ENCODE data around the gene COX6B2.
"Not testable (repeated sequence)": the region's sequence is repeated elsewhere in the genome, so short reads cannot be mapped to it uniquely, and the experiment has no call there.

COX6B2 gene, protein sequence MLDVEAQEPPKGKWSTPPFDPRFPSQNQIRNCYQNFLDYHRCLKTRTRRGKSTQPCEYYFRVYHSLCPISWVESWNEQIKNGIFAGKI

DNA sequence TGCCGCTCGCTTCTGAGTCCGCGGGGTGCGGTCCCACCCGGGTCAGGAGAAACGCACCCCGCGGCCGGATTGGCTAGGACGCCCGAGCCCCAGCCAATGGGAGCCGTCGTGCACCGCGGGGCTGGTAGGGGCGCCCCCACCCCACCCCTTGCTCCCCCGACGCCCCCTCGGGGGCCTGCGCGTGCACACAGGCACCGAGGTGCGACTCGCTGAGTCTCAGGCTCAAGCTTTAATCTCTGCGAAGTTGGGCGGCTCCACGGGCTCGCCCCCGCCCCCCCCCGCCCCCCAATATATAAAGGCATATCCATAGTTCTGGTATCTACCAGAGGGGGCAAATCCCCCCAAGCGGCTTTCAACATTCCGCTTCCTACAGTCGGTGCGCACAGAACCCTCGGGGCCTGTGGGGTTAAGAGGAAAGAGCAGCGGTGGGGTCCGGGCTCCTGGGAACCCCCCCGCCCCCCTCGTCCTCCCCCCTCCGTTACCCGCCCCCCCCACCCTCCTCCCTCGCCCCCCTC is at the start of gene COX6B2:
TSS of gene COX6B2 (minus strand) at position 22 of the 515 bp plus-strand sequence. CDS start 198 bp downstream, outside the sequence.
- no peak for DNase-seq (ENCODE audit: low read depth)

DNA sequence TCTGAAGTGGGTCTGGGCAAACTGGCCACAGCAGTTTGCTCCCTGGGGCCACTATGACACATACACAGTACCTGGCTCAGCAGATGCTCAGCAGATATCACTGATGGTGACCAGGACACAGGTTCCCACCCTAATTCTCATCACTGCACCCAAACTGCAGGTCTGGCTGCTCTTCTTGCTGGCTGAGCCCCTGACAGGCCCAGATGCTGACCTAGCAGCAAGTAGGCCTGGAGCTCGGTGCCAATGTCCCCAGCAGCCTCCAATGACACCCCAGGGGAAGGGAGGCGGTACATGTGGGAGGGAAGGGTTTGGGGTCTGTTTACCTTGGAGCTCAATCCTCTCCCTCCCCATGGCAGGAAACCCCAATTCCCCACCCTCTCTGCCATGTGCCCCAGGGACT is 48.0 kb upstream of the COX6B2 start:
- DNase-seq (ENCODE audit: low read depth), result no peak

DNA sequence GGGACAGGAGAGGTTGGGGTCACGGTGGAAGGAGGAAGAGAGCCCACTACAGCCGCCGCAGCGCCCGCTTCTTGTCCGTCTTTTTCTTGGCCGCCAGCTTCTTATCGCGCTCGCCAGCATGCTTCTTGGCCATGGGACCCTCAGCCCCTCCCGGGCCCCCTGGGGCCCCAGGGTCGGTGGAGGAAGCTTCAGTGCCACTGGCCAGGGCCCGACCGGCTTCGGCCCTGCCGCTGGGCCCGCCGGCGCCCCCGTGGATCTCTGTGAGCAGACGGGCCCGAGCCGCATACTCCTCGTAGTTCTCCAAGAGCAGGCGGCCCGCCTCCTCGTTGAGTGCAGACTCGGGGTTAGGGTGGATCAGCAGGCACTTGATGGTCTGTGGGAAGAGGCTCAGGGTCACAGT is 46.9 kb upstream of the COX6B2 start:
- DNase-seq (ENCODE audit: low read depth), result not testable (repeated sequence)

DNA sequence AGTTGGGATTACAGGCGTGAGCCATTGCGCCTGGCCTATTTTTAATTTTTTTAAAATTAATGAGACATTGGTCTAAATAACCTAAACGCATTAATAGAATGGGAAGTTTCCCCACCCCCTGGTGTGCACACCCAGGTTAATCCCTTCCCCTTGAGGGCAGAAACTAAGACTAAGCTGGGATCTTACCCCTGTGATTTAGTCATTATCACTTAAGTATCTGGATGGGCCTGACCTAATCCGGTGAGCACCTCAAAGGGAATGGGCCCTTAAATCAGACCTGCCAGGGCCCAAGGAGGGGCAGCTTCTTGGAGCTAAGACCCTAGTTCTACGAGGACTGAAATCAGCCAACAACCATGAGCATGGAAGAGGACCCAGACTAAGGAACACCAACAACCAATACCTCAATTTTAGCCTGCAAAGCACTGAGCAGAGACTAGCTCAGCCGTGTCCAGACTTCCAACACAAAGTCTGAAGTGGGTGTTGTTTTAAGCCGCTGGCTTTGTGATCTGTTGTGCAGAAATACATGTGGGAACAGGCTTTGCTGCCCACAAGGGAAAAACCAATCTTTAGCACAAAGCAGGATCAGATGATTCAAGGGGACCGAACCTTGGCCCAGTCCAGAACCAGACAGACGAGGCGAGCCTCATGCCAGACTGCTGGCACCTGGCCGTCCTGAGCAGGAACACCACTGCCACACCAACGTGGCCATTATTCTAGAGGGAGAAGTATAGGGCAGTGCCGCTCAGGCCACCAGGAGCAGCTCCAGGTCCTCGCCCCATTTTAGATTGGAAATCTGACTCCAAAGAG is 46.0 kb upstream of the COX6B2 start:
- DNase-seq (ENCODE audit: low read depth), result no peak

DNA sequence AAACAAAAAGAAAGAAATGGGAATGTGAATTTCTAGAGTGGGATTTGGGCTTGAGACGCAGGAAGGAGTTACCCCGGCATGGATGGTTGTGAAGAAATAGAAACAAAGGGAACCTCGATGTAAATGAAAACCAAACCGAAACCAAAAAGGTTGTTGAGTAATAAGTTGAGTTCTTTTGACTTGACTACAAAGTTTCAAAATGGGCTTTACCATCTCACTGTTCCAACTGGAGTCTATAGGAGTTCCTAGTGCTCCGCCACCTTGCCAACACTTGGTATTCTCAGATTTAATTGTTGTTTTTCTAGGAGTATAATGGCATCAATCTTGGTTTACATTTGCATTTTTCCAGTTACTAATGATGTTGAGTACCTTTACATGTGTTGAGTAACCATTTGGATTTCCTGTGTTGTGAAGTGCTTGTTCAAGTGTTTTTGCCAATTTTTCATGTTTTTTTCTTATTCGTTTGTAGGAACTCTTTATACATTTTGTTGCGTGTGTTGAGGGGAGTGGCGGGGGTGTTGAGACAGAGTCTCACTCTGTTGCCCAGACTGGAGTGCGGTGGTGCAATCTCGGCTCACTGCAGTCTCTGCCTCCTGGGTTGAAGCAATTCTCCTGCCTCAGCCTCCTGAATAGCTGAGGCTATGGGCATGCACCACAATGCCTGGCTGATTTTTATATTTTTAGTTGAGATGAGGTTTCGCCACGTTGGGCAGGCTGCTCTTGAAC is 43.8 kb upstream of the COX6B2 start:
- DNase-seq (ENCODE audit: low read depth), result no peak

DNA sequence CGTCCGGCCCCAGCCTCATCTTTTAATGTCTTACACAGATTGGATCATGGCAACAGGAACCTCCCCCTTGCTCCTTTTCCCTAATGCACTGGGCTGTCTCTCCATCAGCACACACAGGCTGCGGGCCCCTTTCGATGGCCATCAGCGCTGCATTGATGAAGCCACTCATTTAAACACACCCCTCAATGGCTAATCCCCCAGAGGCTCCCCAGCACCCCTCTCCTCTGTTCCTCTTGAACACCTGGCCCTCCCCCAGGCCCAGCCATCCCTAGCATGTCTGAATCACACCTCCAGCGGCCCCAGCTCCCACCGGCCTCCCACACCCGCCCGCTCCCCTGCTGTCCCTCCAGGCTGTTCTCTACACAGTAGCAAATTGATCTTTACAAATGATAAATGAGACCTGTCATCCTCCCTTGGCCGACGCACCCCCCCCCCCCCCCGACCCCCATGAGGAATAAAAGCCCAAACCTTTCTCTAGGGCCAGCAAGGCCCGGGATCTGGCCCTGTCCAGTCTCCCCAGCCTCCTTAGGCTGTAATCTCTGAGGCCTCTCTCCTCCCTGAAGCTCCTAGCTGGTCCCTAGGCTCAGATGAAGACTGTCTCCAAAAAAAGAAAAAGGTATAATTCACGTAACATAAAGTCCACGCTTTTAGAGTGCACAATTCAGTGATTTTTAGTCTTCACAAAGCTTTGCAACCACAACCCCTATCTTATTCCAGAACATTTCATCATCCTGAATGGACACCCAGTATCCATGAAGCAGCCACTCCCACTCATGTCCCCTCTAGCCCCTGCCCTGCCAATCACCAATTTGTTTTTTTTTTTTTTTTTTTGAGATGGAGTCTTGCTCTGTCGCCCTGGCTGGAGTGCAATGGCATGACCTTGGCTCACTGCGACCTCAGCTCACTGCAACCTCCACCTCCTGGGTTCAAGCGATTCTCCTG is 38.6 kb upstream of the COX6B2 start:
- no peak for DNase-seq (ENCODE audit: low read depth)

DNA sequence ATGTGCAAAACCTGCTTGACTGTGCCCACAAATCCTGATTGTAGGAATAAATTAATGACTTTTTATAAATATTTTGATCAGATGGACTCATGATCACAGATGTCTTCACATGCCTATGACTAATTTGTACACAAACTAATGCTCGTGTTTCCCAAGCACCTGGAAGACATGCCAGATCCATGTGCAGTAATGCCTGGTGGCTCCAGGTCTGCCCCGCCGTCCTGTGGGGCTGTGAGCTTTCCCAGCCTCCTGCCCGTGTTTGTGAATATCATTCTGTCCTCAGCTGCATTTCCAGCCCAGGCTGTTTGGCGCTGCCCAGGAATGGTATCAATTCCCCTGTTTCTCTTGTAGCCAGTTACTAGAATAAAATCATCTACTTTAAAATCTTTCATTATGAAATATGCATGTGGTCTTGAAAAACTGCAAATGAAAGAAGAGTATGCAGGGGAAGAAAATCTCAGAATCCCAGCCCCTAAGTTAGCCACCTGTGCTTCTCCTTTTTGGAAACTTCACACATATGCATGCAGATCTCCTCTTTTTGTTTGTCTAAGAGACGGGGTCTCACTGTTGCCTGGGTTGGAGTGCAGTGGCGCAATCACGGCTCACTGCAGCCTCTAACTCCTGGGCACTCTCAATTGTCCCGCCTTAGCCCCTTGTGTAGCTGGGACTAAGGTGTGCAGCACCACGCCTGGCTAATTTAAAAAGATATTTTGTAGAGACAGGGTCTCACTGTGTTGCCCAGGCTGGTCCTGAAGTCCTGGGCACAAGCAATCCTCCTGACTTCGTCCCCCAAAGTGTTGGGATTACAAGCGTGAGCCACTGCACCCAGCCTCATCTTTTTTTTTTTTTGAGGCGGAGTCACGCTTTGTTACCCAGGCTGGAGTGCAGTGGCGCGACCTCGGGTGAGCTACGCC is 37.4 kb upstream of the COX6B2 start:
- DNase-seq (ENCODE audit: low read depth), result no peak

DNA sequence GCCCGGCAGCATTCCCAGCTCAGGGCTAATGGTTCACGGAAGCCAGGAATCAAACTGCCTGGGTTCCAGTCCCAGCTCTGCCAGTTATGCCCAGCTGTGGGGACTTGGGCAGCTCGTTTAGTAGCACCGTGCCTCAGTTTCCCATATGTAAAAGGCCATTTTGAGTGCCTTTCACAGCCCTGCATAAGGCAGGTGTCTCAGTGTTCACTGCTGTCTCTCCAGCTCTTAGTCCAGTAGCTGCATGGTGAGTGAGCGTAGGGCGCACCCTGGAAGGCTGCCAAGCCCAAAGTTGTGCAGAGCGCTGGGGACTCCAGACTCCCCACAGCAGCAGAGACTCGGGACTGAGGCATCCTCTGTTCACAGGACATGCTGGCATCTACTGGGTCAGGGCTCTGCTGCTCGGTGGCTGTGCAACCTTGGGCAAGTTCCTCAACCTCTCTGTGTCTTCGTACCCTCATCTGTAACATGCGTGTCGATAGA is 36.7 kb upstream of the COX6B2 start:
- DNase-seq (ENCODE audit: low read depth), result no peak

DNA sequence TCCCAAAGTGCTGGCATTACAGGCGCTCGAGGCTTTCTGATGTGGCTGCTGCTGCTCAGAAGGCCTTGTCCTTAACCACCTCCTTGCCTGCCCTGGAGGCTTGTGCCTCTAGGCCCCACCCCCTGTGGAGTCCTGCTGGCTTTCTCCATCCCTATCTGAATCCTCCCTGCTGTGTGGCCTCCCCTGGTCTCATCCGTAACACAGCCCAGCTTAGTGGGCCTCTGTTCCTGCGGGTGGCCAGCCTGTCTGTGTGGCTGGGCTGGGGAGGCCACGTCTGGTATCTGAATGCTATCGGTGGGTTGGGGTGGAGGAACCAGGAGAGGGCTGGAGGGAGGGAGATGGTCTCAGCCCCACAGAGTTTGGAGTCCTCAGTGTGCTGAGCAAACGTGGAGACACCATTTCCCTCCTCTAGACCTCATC is 36.0 kb upstream of the COX6B2 start:
- no peak for DNase-seq (ENCODE audit: low read depth)

DNA sequence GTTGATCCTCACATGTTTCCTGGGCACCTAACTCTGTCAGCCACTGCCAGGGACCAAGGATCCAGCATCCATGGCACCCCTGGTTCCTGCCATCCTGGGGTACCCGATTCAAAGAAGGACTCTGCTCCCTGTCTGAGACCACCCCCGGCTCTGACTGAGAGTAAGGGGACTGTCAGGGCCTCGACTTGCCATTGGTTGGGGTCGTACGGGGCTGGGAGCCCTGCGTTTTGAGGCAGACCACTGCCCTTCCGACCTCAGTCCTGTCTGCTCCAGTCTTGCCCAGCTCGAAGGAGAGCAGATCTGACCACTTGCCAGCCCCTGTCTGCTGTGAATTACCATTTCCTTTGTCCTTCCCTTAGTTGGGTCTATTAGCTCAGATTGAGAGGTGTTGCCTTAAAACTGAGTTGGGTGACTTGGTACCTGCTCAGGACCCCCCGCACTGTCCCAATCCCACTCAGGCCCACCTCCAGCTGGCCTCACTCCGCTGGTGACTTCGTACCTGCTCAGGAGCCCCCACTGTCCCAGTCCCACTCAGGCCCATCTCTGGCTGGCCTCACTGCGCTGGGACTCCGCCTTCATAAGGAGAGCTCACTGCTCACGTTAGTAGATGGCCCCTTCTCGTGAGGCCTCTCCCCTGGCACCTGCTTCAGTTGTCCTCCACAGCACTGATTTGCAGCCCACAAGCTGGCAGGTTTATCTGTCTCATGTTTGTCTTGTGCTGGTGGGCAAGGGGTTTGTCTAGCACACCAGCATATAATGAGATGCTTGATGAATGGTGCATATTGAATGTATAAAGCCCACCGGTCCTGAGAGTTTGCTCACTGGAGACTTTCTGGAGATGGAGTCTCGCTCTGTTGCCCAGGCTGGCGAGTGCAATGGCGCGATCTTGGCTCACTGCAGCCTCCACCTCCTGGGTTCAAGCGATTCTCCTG is 35.1 kb upstream of the COX6B2 start:
- no peak for DNase-seq (ENCODE audit: low read depth)

DNA sequence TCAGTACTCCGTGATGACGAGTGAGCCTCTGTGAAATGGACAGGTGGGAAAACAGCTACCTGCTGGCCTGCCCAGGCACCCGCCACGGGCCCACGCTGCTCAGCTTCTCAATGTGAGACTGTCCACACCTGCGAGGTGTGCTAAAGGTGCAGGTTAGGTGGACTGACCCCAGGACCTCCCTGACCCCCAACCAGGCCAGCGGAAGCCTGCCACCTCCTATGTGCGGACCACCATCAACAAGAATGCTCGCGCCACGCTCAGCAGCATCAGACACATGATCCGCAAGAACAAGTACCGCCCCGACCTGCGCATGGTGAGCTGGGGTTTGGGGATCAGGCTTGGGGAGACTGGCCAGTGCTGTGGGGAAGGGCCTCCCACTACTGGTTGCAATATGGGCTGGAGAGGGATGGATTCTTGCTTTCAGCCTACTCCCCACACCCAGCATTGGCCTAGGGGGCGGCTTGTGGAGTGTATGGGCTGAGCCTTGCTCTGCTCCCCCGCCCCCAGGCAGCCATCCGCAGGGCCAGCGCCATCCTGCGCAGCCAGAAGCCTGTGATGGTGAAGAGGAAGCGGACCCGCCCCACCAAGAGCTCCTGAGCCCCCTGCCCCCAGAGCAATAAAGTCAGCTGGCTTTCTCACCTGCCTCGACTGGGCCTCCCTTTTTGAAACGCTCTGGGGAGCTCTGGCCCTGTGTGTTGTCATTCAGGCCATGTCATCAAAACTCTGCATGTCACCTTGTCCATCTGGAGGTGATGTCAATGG is 33.4 kb upstream of the COX6B2 start:
- DNase-seq (ENCODE audit: low read depth), result no peak

DNA sequence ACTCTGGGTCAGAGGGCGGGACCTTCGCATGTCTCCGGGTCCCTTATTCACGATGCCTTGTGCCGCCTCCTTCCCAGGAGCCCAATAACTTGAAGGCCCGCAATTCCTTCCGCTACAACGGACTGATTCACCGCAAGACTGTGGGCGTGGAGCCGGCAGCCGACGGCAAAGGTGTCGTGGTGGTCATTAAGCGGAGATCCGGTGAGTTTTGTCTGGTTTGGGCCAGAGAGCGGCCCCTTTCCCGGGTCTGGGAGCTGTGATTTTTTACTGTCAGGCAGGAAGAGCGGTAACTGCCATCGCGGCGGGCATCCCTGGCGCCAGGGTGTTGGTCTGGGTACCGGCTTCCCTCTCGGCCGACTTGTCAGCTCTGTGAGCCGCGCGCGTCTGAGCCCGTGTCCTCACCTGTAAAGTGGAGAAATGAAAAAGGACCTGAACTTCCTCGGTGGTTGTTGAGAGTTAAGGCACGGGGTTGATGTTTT is 32.0 kb upstream of the COX6B2 start:
- no peak for DNase-seq (ENCODE audit: low read depth)

DNA sequence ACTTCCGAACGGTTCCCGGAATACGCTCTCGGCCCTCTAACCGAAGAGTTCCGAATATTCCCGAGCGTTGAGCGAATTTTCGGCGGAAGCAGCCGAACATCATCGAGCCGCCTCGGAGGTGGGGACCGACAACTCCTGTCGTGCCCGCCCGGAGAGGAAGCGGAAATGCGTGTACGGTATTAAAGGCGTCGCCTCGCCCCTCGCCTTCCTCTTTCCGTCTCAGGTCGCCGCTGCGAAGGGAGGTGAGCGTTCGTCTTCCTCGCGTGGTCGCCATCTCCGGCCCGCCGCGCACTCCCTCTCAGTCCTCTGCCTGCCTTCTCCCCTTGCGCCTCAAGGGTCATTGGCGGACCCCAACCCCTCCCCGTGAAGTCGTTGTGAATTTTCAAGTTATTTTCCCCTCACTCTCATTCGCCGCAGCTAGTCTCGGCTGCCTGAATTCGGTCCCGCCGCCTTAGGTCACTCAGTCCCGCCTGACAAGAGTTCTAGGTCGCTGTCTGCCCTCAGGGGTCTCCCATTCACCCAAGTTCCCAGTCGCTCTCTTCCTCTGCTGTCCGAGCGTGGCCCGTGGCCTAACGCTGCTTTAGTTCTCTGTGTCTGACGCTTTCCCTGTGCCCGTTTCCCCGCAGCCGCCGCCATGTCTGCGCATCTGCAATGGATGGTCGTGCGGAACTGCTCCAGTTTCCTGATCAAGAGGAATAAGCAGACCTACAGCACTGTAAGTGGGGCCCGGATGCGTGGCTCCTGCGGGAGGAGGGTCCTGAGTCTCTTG is 31.4 kb upstream of the COX6B2 start, which contains the start of gene RPL28:
TSS of gene RPL28 (plus strand) at position 209 of the 769 bp plus-strand sequence. CDS start at position 635, 426 bp downstream.
- peak; percentile 87 for DNase-seq (ENCODE audit: low read depth)

DNA sequence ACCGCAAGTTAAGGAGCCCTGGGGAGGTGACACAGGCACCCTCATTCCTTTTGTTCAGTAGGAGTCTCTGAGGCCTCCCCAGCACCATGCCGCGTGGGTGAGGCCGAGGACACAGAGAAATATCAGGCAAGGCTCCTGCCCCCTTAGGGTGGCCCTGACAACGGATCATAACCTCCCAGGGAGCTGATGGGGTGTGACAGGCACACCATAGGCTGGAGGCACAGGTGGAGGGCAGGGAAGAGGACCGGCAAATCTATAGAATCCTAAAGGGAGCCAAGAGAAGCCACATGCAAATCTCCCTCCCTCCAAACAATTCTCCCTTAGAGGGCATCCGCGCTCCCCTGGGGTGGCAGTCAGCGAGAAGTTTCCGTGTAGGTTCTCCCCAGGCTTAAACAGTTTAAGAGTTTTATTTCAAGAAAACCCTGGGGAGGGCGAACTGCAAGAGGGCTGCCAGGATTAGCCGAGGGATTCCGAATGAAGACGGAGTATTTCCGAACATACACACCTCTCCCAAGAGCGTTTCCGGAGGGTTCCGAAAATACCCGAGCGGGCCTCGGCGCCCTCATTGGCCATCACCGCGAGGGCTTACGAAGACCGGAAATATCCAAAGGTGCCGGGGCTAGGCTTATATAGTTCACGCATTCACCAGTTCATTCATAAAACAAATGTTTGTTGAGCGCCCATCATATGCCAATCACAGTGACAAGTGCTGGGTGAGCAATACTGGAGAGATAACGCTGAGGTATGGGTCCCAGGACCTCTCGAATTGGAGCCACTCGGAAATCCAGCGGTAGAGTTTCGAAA is 30.6 kb upstream of the COX6B2 start:
- peak; percentile 85 for DNase-seq (ENCODE audit: low read depth)

DNA sequence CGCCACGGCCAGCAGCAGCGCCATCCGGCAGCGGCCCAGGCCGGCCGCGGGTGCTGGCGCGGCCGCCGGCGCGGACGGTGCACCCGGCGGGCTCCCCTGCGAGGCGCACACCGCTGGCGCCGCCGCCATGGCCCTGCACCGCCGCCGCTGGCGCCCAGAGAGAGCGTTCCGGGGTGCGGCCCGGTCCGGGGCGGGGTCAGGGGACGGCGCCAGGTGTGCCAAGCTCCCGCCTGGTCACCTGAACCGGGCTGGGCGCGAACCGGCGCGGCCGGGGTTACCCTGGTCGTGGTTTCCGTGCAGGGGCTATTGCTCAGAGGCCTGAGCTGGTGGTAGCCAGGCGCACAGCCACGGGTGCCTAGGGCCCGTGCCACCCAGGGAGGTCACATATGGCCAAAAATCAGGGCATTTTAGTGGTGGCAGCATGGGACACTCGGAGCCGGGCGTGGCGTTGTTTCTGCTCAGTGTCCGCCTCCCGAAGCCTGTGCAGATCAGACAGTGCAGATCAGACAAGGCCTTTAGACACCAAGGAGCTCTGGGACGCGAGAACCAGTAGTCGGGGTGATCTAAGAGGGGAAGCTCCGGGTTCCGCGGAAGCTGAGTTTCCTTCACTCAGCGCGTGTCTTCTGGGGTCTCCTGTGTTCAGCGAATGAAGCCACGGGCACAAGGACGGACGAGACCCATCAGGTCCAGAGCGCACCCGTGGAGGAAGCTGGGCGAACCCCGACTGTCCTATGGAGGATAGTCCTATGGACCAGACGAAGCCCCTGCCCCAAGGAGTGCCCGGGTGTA is 29.8 kb upstream of the COX6B2 start, which contains the start of gene TMEM238:
TSS of gene TMEM238 (minus strand) at position 162 of the 789 bp plus-strand sequence. CDS start at position 129, 33 bp downstream.
- DNase-seq (ENCODE audit: low read depth), result no peak
